Panc1 (cell line): ENCODE measurements around the gene FKBP1A. TPM values are rescaled to one million over a fixed set of nuclear protein-coding genes. Genes with fewer than 3 reads are reported as not detected.

Experiments
- ATAC-seq: fragments of 200-7000 bp; cut with Tn5 transposase; 2 replicates; pipeline ENCODE4 v1.9.1; 2020; ENCODE audit warnings: mild to moderate bottlenecking, moderate library complexity
- BruUV-seq: library from RNA; stranded (reverse); fragments of 400-500 nt; replicated peaks from 2 replicates; lab custom pipeline; 2021; lab: Mats Ljungman, UMichigan
- CTCF ChIA-PET: fragments of 300-600 bp; sonication (Branson Sonifier 250); formaldehyde crosslinking; loops from one replicate; lab custom pipeline; 2022; ENCODE audit warnings: antibody characterized with exemption; lab: Charles Lee
- POLR2A ChIA-PET: fragments of 300-600 bp; sonication (Branson Sonifier 250); formaldehyde crosslinking; loops from one replicate; lab custom pipeline; 2022; ENCODE audit warnings: antibody characterized with exemption; lab: Charles Lee
- DNase-seq: peaks from one replicate; pipeline ENCODE4 v3.0.0-alpha.2; 2010; ENCODE audit warnings: low read depth, low spot score
- H3K27ac ChIP-seq: 2 replicates; pipeline ENCODE4 v1.5.1; 2011; ENCODE audit warnings: mild to moderate bottlenecking, low read length, inconsistent platforms
- H3K27me3 ChIP-seq: fragments of 200-500 bp; sonication (Bioruptor generic); 2 replicates; pipeline ENCODE4 v1.6.0; 2014; ENCODE audit warnings: low read length, inconsistent platforms; ENCODE audit not compliant: control insufficient read depth, insufficient read depth
- H3K36me3 ChIP-seq: fragments of 200-500 bp; sonication (Bioruptor generic); 2 replicates; pipeline ENCODE4 v1.5.1; 2014; ENCODE audit warnings: inconsistent platforms, mild to moderate bottlenecking, low read length, moderate library complexity; ENCODE audit not compliant: control insufficient read depth, insufficient read depth
- H3K4me1 ChIP-seq: 2 replicates; pipeline ENCODE4 v1.5.1; 2011; ENCODE audit warnings: inconsistent platforms, mild to moderate bottlenecking, low read length, moderate library complexity; ENCODE audit not compliant: control insufficient read depth, insufficient read depth
- H3K4me3 ChIP-seq, 2 experiments: 2 replicates each; pipeline ENCODE4 v1.5.1; 2011 to 2012; ENCODE audit warnings: low read depth in 2 of 2, low read length in 2 of 2, mild to moderate bottlenecking in 2 of 2, inconsistent platforms in 1 of 2, moderate library complexity in 1 of 2
- H3K9me3 ChIP-seq: fragments of 200-500 bp; sonication (Bioruptor generic); 2 replicates; pipeline ENCODE4 v1.5.1; 2014; ENCODE audit warnings: low read depth, mild to moderate bottlenecking, inconsistent platforms, low read length, moderate library complexity; ENCODE audit not compliant: control insufficient read depth, insufficient read depth
- CTCF ChIP-seq: fragments of 450-650 bp; IDR thresholded peaks from 2 replicates; pipeline ENCODE4 v1.5.1; 2017; ENCODE audit warnings: mild to moderate bottlenecking
- POLR2AphosphoS5 ChIP-seq: IDR thresholded peaks from 2 replicates; pipeline ENCODE4 v1.6.1; 2012; ENCODE audit warnings: mild to moderate bottlenecking, low read depth, low read length, moderate library complexity
- REST ChIP-seq, 2 experiments: IDR thresholded peaks; 2 replicates each; pipeline ENCODE4 v1.6.1; 2011 to 2012; ENCODE audit warnings: low read depth in 2 of 2, control low read depth in 1 of 2, low read length in 1 of 2, mild to moderate bottlenecking in 1 of 2, moderate library complexity in 1 of 2; ENCODE audit not compliant: insufficient read depth in 1 of 2
- SIN3A ChIP-seq: IDR thresholded peaks from 2 replicates; pipeline ENCODE4 v1.6.1; 2012; ENCODE audit warnings: low read depth, mild to moderate bottlenecking, low read length, moderate library complexity, borderline replicate concordance; ENCODE audit not compliant: insufficient read depth
- TCF7L2 ChIP-seq: IDR thresholded peaks from 2 replicates; pipeline ENCODE4 v1.6.1; 2011; ENCODE audit warnings: mild to moderate bottlenecking, low read depth, low read length, inconsistent platforms
- in situ Hi-C: cut with HindIII; loops from 2 replicates; pipeline ENCODE4 v1.10.0; 2016; ENCODE audit warnings: low sequenced_read_pairs, low pct_unique_long_range_greater_than_20kb
- intact Hi-C: fragments of 100-400 bp; cut with micrococcal nuclease; formaldehyde crosslinking; loops from one replicate; pipeline ENCODE4 v1.10.0; 2022; ENCODE audit not compliant: unreplicated experiment
- total RNA-seq: library from RNA; stranded (reverse); gene quantifications from one replicate; pipeline ENCODE4 v1.2.1, GENCODE V29; 2021; ENCODE audit not compliant: unreplicated experiment

Gene FKBP1A
- total RNA-seq, 1 experiment from 2014 or later = 695 TPM

GRCh38 chr20:1330075-1330830, 62.6 kb downstream of the FKBP1A start:
- H3K27ac ChIP-seq = no peak overlapping the region
- no peaks in the 10 kb centered on the region for H3K9me3 ChIP-seq
- CTCF ChIA-PET = interaction anchor here (0.6 kb wide), 1 partner anchor 136 kb away, joined by 9 read pairs; no protein-coding TSS in a partner anchor
- in situ Hi-C loops = no loop called here
- peaks cover 31% of the 10 kb centered on the region for H3K4me1 ChIP-seq
- no peaks in the 10 kb centered on the region for H3K36me3 ChIP-seq
- no peaks in the 10 kb centered on the region for H3K27me3 ChIP-seq
- POLR2A ChIA-PET = interaction anchor here (0.7 kb wide), 1 partner anchor 74 kb away, joined by 4 read pairs; no protein-coding TSS in a partner anchor
- intact Hi-C loops = no loop called here
- no TSS peak for BruUV-seq
- no peak for DNase-seq
- ATAC-seq = no peak
- no peak overlapping the region for H3K4me3 ChIP-seq
- no peak for TF ChIP-seq SIN3A
- no peak for TF ChIP-seq REST (IDR thresholded peaks at IDR 0.05; ENCODE audit: insufficient read depth in 1 of 2, low read depth in 2 of 2, low read length in 1 of 2)
- TF ChIP-seq POLR2AphosphoS5 = no peak
- TF ChIP-seq TCF7L2 = no peak
- no peak for TF ChIP-seq CTCF

GRCh38 chr20:1328680-1329330, 64.0 kb downstream of the FKBP1A start, which contains the start of gene SDCBP2:
TSS of gene SDCBP2 (minus strand) at chr20:1329139. CDS start at chr20:1320416, 8,723 bp downstream.
- intact Hi-C loops (loop anchor here (5.0 kb wide), 1 partner anchor 138 kb away; the partner anchor contains the start of gene NSFL1C), in situ Hi-C loops (no loop called here)
- ChIA-PET CTCF (interaction anchor here (0.6 kb wide), 1 partner anchor 372 kb away, joined by 6 read pairs; no protein-coding TSS in a partner anchor), POLR2A (interaction anchor here (0.6 to 1.1 kb wide), 2 partner anchors 51 to 55 kb away, joined by 4 to 9 read pairs; no protein-coding TSS in a partner anchor)
- Histone ChIP-seq H3K4me3 (no peak within 1 kb of the TSS), H3K36me3 (no peaks in the 10 kb centered on the region), H3K27me3 (no peaks in the 10 kb centered on the region), H3K9me3 (no peaks in the 10 kb centered on the region), H3K27ac (peak within 1 kb of the TSS; percentile 41), H3K4me1 (peaks cover 41% of the 10 kb centered on the region)
- BruUV-seq = no TSS peak
- DNase-seq (no peak), ATAC-seq (no peak)
- TF ChIP-seq CTCF = no peak
- no peak for TF ChIP-seq REST (IDR thresholded peaks at IDR 0.05; ENCODE audit: insufficient read depth in 1 of 2, low read depth in 2 of 2, low read length in 1 of 2)
- no peak for TF ChIP-seq TCF7L2
- no peak for TF ChIP-seq POLR2AphosphoS5
- TF ChIP-seq SIN3A = no peak
